Ishikawa (cell line): ENCODE measurements around the gene RBM19.

Experiments
- CEBPB ChIP-seq: IDR thresholded peaks from 2 replicates; pipeline ENCODE4 v1.6.1; 2012
- CREB1 ChIP-seq: IDR thresholded peaks from 2 replicates; pipeline ENCODE4 v1.6.1; 2012; ENCODE audit warnings: low read depth
- EGR1 ChIP-seq: IDR thresholded peaks from 2 replicates; pipeline ENCODE4 v1.6.1; 2012
- EP300 ChIP-seq: IDR thresholded peaks from 2 replicates; pipeline ENCODE4 v1.6.1; 2012; ENCODE audit warnings: borderline replicate concordance
- FOXM1 ChIP-seq: IDR thresholded peaks from 2 replicates; pipeline ENCODE4 v1.6.1; 2012; ENCODE audit warnings: low read depth, borderline replicate concordance
- NFIC ChIP-seq: IDR thresholded peaks from 2 replicates; pipeline ENCODE4 v1.6.1; 2012
- RAD21 ChIP-seq: IDR thresholded peaks from 2 replicates; pipeline ENCODE4 v1.6.1; 2012; ENCODE audit warnings: low read depth
- TAF1 ChIP-seq: IDR thresholded peaks from 2 replicates; pipeline ENCODE4 v1.6.1; 2012; ENCODE audit warnings: low read depth, mild to moderate bottlenecking
- TCF12 ChIP-seq: IDR thresholded peaks from 2 replicates; pipeline ENCODE4 v1.6.1; 2012; ENCODE audit warnings: low read depth
- TEAD4 ChIP-seq: IDR thresholded peaks from 2 replicates; pipeline ENCODE4 v1.6.1; 2012
- YY1 ChIP-seq: IDR thresholded peaks from 2 replicates; pipeline ENCODE4 v1.6.1; 2012; ENCODE audit warnings: low read depth
- ZBTB7A ChIP-seq: IDR thresholded peaks from 2 replicates; pipeline ENCODE4 v1.6.1; 2012; ENCODE audit warnings: low read depth
- TF ChIP-seq, protein P1 (sequence below): IDR thresholded peaks from 2 replicates; pipeline ENCODE4 v1.6.1; 2012
- TF ChIP-seq, protein P2 (sequence below): IDR thresholded peaks from 2 replicates; pipeline ENCODE4 v1.6.1; 2012
- TF ChIP-seq, protein P3 (sequence below): IDR thresholded peaks from 2 replicates; pipeline ENCODE4 v1.6.1; 2012; ENCODE audit warnings: low read depth, mild to moderate bottlenecking

The RBM19 gene

DNA sequence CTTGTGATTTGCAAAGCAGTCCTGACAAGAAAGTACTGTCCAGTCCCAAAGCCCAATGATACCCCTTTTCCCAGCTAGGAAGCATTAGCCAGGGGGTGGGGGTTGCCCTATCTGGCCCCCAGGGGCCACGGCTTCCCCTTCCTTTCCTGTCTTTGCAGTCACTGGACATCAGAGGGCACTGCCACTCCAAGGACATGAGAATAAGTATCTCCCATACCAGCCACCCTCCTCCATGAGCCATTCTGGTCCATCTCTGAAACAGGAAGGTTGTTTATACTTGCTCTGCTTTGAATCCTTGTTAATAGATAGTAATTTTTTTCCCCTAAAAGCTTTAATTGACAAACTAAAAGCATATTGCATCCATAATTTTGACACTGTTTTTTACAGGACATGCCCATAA lies 29.7 kb downstream of the RBM19 start:
- no peak for TF ChIP-seq CREB1
- no peak for TF ChIP-seq TCF12
- TF ChIP-seq EGR1: no peak
- TF ChIP-seq, protein P1, sequence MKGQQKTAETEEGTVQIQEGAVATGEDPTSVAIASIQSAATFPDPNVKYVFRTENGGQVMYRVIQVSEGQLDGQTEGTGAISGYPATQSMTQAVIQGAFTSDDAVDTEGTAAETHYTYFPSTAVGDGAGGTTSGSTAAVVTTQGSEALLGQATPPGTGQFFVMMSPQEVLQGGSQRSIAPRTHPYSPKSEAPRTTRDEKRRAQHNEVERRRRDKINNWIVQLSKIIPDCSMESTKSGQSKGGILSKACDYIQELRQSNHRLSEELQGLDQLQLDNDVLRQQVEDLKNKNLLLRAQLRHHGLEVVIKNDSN: no peak
- TF ChIP-seq NFIC: no peak
- no peak for TF ChIP-seq ZBTB7A
- TF ChIP-seq, protein P2, sequence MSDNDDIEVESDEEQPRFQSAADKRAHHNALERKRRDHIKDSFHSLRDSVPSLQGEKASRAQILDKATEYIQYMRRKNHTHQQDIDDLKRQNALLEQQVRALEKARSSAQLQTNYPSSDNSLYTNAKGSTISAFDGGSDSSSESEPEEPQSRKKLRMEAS: no peak
- no peak for TF ChIP-seq RAD21
- no peak for TF ChIP-seq EP300
- no peak for TF ChIP-seq FOXM1
- no peak for TF ChIP-seq YY1
- no peak for TF ChIP-seq CEBPB

DNA sequence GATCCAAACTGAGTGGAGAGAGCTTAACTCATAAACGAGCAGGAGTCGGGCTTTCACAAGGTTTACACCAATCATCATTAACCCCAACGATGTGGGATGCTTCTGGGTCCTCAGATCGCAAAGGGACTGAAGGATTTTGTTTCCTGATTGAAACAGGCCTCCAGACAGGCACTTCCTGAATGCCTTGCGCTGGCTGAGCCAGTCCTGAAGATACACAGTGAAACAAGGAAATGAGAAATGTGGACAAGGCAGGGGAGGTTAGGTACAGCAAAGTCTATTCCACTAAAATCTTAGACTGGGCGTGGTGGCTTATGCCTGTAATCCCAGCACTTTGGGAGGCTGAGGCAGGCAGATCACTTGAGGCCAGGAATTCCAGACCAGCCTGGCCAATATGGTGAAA lies 30.7 kb downstream of the RBM19 start:
- TF ChIP-seq TCF12 (no peak), TEAD4 (no peak), ZBTB7A (no peak), FOXM1 (no peak), RAD21 (no peak), TAF1 (no peak), YY1 (no peak), EGR1 (no peak), EP300 (no peak), CREB1 (no peak)
- TF ChIP-seq, protein P2: no peak
- TF ChIP-seq, protein P3, sequence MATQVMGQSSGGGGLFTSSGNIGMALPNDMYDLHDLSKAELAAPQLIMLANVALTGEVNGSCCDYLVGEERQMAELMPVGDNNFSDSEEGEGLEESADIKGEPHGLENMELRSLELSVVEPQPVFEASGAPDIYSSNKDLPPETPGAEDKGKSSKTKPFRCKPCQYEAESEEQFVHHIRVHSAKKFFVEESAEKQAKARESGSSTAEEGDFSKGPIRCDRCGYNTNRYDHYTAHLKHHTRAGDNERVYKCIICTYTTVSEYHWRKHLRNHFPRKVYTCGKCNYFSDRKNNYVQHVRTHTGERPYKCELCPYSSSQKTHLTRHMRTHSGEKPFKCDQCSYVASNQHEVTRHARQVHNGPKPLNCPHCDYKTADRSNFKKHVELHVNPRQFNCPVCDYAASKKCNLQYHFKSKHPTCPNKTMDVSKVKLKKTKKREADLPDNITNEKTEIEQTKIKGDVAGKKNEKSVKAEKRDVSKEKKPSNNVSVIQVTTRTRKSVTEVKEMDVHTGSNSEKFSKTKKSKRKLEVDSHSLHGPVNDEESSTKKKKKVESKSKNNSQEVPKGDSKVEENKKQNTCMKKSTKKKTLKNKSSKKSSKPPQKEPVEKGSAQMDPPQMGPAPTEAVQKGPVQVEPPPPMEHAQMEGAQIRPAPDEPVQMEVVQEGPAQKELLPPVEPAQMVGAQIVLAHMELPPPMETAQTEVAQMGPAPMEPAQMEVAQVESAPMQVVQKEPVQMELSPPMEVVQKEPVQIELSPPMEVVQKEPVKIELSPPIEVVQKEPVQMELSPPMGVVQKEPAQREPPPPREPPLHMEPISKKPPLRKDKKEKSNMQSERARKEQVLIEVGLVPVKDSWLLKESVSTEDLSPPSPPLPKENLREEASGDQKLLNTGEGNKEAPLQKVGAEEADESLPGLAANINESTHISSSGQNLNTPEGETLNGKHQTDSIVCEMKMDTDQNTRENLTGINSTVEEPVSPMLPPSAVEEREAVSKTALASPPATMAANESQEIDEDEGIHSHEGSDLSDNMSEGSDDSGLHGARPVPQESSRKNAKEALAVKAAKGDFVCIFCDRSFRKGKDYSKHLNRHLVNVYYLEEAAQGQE: no peak
- TF ChIP-seq, protein P1: no peak

DNA sequence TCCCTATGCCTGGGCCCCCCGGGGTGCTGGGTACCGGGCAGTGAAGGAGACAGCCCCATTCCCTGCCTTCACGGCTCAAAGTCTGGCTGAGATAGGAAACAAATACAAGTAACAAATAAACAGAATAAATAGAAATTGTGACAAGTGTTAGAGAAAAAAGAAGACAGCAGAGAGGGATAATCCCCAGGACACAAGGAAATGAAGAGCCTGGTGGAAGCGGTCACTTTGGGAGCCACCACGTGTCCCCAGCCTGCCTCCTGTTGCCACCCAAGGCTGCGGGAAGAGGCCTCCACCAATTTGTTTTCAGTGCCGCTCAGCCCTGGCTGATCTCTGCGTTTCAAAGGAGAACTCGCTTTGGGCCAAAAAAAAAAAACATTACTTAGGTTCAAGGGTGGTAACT lies 31.2 kb downstream of the RBM19 start:
- TF ChIP-seq, protein P2: no peak
- TF ChIP-seq TAF1: no peak

DNA sequence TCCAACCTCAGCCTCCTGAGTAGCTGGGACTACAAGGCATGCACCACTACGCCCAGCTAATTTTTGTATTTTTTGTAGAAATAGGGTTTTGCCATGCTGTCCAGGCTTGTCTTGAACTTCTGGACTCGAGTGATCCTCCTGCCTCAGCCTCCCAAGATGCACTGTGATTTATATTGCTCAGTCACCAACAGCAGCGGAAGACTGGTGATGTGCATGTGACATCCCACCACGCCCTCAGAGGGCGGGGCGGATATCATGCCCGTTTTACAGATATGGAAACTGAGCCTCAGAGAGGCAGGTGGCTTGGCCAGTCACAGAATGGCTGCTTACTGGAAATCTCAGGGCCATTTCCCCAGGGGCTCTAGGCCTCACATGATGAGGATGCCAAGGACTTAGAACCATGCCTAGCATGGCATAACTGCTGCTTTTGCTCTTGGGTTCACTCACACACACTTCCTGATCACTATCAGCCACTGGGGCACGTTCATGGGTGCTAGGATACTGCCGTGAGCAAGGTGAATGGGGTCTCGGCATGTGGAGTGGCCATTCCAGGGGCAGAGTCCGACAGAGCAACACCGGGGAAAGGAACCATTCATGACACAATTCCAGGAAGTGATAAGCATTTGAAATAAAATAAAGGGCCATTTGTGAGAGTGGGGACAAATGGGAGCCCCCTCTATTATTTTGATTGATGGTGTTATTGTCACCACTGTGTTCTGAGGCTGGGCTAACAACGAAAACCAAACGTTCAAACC lies 31.9 kb downstream of the RBM19 start:
- TF ChIP-seq TAF1 (no peak), TEAD4 (no peak), YY1 (no peak), CREB1 (no peak), FOXM1 (no peak), TCF12 (no peak), RAD21 (no peak), EP300 (no peak), EGR1 (no peak), ZBTB7A (no peak), CEBPB (no peak), NFIC (no peak)
- TF ChIP-seq, protein P1: no peak
- TF ChIP-seq, protein P3: no peak
- TF ChIP-seq, protein P2: no peak

DNA sequence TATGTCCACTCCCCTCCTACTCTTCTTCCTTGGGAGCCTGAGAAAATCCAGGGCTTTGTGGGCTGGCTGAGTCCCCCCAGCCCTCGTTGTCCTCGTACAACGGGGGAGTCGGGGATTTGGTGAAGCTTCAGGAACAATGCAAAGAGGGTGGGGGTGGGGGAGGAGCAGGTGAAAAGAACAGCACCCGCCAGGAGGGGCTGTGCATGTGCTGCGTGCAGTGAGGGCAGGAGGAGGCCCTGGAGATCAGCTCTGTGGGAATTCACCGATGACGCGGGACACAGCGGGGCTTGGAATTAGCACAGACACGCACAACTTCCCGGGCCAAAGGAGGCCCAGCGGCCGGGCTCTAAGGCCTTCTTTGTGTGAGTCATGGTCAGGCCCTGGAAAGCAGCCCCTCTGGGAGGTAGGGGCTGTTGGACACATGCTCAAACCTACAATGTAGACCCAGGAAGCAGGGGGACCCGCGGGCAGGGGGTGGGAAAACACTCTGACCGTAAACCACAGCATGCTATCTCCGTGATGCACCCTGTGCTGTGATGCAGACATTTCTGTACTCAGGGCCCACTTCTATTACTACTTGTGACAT lies 32.8 kb downstream of the RBM19 start:
- no peak for TF ChIP-seq RAD21
- TF ChIP-seq EGR1: no peak
